ENCODE data around the gene HOXD11.

DNA sequence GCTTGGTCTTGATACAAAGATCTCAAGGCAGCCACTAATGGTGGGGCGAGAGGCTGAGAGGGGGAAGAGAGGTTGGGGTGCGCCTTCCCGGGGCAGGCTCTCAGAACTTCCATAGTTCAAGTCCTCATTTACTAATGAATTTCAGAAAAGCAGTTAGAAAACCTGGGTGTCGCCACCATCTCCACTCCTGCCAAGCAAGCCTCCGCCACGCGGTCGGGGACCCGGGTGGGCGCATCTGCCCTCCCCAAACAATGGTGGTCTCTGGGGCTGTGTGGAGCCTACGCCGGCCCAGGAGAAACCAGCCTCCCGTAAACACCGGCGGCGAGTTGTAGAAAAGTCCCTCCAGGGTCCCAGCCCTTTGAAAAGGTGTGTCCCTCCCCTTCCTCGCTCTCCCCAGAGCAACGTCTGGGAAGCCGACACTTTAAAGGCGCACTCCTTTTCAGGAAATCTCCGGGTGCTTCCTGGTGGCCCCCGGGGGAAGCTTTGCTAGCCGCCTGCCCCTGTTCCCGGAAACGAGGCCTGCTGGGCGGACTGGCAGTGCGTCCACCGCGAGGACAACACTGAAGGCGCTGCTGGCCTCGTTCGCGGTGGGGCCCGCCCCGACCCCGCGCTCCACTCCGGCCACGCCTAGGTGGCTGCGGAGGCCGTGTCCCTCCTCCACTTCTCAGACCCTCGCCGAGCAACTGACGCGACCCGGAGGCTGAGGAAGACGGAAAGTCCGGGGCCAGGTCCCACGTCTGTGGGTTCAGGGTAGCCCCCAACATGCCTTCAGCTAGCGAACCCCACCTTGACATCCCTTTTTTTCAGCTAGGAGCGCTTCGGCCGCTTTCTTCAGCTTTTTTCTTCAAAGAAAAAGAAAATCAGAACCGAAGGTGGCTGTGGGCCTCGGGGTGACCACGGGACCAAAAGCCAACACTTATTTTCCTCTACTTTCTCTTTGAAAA, 40.2 kb upstream of the HOXD11 start:
- TF ChIP-seq, protein P1, sequence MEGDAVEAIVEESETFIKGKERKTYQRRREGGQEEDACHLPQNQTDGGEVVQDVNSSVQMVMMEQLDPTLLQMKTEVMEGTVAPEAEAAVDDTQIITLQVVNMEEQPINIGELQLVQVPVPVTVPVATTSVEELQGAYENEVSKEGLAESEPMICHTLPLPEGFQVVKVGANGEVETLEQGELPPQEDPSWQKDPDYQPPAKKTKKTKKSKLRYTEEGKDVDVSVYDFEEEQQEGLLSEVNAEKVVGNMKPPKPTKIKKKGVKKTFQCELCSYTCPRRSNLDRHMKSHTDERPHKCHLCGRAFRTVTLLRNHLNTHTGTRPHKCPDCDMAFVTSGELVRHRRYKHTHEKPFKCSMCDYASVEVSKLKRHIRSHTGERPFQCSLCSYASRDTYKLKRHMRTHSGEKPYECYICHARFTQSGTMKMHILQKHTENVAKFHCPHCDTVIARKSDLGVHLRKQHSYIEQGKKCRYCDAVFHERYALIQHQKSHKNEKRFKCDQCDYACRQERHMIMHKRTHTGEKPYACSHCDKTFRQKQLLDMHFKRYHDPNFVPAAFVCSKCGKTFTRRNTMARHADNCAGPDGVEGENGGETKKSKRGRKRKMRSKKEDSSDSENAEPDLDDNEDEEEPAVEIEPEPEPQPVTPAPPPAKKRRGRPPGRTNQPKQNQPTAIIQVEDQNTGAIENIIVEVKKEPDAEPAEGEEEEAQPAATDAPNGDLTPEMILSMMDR (conservative IDR thresholded peaks at IDR 0.05; ENCODE audit: low read depth, low read length) = no peak
- no peak for TF ChIP-seq EZH2 (IDR thresholded peaks at IDR 0.05; ENCODE audit: borderline replicate concordance, low read depth, low read length, poor library complexity, severe bottlenecking)
